Stimulated activated CD8-positive, alpha-beta memory T cell treated with anti-CD3 and anti-CD28 coated beads, Interleukin-4, amount 100 ng/mL, for 4 hours (primary cell): ENCODE results near the gene TMEM198.
A peak's percentile ranks its signal among the peaks of the same experiment; 100 is the strongest.

Experiments
- DNase-seq, 2 donors: peaks; one replicate each; pipeline ENCODE4 v3.0.0-alpha.2; 2020; ENCODE audit warnings: low read depth in 2 of 2, low spot score in 1 of 2

The TMEM198 gene

GRCh38 chr2:219543596-219544358 is at the start of gene TMEM198, which contains the start of gene CHPF:
Gene TMEM198, plus strand, starts transcription at chr2:219544028. Its CDS starts 700 bp downstream, at chr2:219544728.
Gene CHPF, minus strand, starts transcription at chr2:219543809. Its CDS starts 271 bp downstream, at chr2:219543538.
- peak; percentile 78 to 84 for DNase-seq

- no peak for DNase-seq
These were observed 48.8 kb upstream of the TMEM198 start for GRCh38 chr2:219494952-219495530.

- peak in 1 of 2 donors; percentile 35 for DNase-seq
These were observed 48.2 kb upstream of the TMEM198 start for GRCh38 chr2:219495531-219496122.

- no peak for DNase-seq
These were observed 47.5 kb upstream of the TMEM198 start for GRCh38 chr2:219496247-219496824.

- DNase-seq, result no peak
These were observed 46.9 kb upstream of the TMEM198 start for GRCh38 chr2:219496825-219497494.

GRCh38 chr2:219497495-219498279 is 46.1 kb upstream of the TMEM198 start:
- DNase-seq, result no peak

GRCh38 chr2:219498280-219499057 is 45.4 kb upstream of the TMEM198 start, which contains the start of gene GMPPA:
Gene GMPPA, plus strand, starts transcription at chr2:219498891. Its CDS starts 1,085 bp downstream, at chr2:219499976.
- DNase-seq, result peak; percentile 81 to 84

- DNase-seq, result no peak
These were observed 44.8 kb upstream of the TMEM198 start for GRCh38 chr2:219499058-219499307.

GRCh38 chr2:219499555-219499954 is 44.3 kb upstream of the TMEM198 start:
- DNase-seq, result no peak

GRCh38 chr2:219500135-219500534 is 43.7 kb upstream of the TMEM198 start:
- no peak for DNase-seq

GRCh38 chr2:219501849-219502248 is 42.0 kb upstream of the TMEM198 start:
- no peak for DNase-seq

GRCh38 chr2:219502618-219503017 is 41.2 kb upstream of the TMEM198 start:
- no peak for DNase-seq

GRCh38 chr2:219505585-219505984 is 38.2 kb upstream of the TMEM198 start:
- DNase-seq, result no peak

GRCh38 chr2:219506153-219506801 is 37.6 kb upstream of the TMEM198 start:
- no peak for DNase-seq

GRCh38 chr2:219506802-219507526 is 36.9 kb upstream of the TMEM198 start:
- no peak for DNase-seq

- no peak for DNase-seq
These were observed 36.0 kb upstream of the TMEM198 start for GRCh38 chr2:219507581-219508443.

- no peak for DNase-seq
These were observed 35.4 kb upstream of the TMEM198 start for GRCh38 chr2:219508444-219508734.
